NCI-H1417 treated with DMSO at 0.1 percent for 48 hours (cell line): Measurements from ENCODE around the gene IARS2.
"Not testable (repeated sequence)": the region's sequence is repeated elsewhere in the genome, so short reads cannot be mapped to it uniquely, and the experiment has no call there.

Experiments
- DNase-seq: peaks from one replicate; lab custom pipeline; 2025; lab: John Stamatoyannopoulos, UW

The IARS2 gene

DNA sequence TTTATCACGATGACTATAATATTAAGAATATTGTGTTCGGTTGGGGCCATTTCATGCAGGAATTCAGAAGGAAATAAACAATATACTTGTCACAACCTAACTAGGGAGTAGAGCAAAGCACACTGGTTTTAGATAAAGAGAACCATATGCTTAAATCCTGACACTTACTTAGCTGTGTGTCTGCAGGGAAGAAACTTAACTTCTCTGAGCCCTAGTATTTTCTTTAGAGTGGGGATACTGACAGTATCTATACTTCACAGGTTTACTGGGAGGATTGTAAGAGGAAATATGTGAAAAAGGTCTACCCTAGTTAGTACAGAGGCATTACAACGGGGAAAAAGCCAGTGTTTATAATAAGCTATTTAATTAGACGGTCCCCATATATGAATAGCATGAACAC, 72.9 kb downstream of the IARS2 start:
- no peak for DNase-seq

DNA sequence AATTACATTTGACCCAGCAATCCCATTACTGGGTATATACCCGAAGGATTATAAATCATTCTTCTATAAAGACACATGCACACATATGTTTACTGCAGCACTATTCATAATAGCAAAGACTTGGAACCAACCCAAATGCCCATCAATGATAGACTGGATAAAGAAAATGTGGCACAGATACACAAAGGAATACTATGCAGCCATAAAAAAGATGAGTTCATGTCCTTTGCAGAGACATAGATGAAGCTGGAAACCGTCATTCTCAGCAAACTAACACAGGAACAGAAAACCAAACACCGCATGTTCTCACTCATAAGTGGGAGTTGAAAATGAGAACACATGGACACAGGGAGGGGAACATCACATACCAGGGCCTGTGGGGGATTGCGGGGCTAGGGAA, 76.0 kb downstream of the IARS2 start:
- not testable (repeated sequence) for DNase-seq

GRCh38 chr1:220170836-220171526, 77.0 kb downstream of the IARS2 start:
- no peak for DNase-seq

DNA sequence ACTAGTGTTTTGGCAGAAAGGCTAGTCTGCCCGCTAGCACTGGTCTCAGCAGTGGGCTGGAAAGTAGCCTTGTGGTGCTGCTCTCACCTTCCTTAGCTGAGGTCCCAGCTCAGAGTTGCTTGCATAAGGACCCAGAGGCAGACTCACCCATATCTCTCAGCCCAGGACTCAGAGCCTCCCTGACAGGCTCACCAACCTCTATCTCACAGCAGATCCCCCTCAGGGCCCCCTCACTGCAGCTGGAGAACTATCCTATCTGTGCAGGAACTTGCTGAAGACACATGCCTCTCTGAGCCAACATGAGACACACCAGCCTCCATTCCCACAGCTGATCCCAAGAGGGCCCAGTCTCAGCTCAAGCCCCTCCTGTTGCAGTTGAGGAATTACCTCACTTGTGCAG, 82.6 kb downstream of the IARS2 start:
- no peak for DNase-seq

- DNase-seq: no peak
Observed at GRCh38 chr1:220182111-220182510, 88.2 kb downstream of the IARS2 start.

- DNase-seq: no peak
Observed at GRCh38 chr1:220182656-220183055, 88.7 kb downstream of the IARS2 start.

GRCh38 chr1:220184506-220184905, 90.6 kb downstream of the IARS2 start:
- DNase-seq: no peak

DNA sequence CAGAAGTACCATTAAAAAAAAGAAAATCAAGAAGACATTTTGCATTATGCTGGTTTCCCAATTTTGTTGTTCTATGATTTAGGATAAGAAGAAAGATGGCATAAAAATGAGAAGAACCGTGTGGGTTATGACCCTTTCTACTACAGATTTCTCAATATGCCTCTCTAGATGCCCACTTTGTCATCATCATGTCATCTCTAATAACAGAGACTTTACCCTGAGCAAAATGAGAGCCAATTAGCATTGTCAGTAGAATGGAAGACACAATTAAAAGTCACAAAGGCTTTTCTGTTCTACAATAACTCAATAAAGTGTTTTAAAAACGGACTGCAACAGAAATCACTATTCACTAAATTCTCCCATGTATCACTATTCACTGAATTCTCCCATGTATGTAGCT, 92.8 kb downstream of the IARS2 start:
- no peak for DNase-seq

- no peak for DNase-seq
Observed at GRCh38 chr1:220188538-220188937, 94.6 kb downstream of the IARS2 start.

DNA sequence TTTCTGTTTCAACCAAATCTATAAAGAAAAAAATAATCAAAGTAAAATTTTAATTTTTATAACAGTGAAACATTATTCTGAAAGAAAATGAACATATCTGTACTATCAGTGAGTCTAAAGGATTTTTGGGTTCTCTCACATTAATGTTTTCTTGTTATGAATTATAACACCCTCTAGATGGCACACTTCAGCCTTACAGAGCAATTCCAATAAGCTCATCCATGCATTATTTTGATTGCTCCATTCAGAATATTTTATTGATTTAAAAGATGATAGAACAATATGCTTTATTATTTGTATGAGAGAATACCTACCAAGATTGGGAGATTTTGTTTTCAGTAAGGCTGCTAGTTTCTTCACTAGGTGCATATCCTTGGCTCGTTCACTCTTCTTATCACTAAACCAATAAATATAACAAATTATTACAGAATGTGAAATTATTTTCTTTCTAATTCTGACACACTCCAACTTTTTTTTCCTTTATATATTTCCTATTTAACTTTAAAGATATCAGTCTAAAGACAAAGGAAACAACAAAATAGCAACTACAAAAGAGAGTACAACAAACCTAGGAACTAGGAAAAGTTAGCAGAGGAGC, 95.9 kb downstream of the IARS2 start:
- DNase-seq: no peak

GRCh38 chr1:220195701-220196100, 101.8 kb downstream of the IARS2 start:
- DNase-seq: no peak
